ENCODE results near the gene INAFM2. TPM values are rescaled to one million over a fixed set of nuclear protein-coding genes. Genes with fewer than 3 reads are reported as not detected.

INAFM2 gene
- total RNA-seq, 2 experiments from 2014 or later: 6.8 to 7.0 TPM

- TF ChIP-seq CTCF (IDR thresholded peaks at IDR 0.05): no peak
- Histone ChIP-seq H3K27ac (ENCODE audit: low read depth in 1 of 2, low read length in 2 of 2) (no peak overlapping the region), H3K4me3 (ENCODE audit: low read length) (no peak overlapping the region), H3K9me3 (ENCODE audit: control insufficient read depth in 1 of 2, insufficient read depth in 1 of 2, low read length in 2 of 2) (no peaks in the 10 kb centered on the region), H3K27me3 (ENCODE audit: control insufficient read depth in 1 of 2, insufficient read depth in 2 of 2, low read length in 2 of 2) (no peaks in the 10 kb centered on the region), H3K36me3 (ENCODE audit: insufficient read depth, low read length) (no peaks in the 10 kb centered on the region), H3K4me1 (ENCODE audit: insufficient read depth, low read length) (peaks cover 28% of the 10 kb centered on the region)
- Mint-ChIP-seq H3K27me3 (no peaks in the 10 kb centered on the region), H3K9me3 (no peaks in the 10 kb centered on the region), H3K27ac (no peak overlapping the region), H3K4me1 (ENCODE audit: low read depth) (peaks cover 17% of the 10 kb centered on the region), H3K36me3 (ENCODE audit: low read depth) (no peaks in the 10 kb centered on the region), H3K4me3 (no peak overlapping the region)
- DNase-seq: no peak
- no peak for ATAC-seq (ENCODE audit: poor library complexity)
- ChIA-PET POLR2A (no interaction called here), CTCF (interaction anchor here (0.6 to 5.0 kb wide), 2 partner anchors 26 to 1820 kb away, joined by 3 to 23 read pairs; no protein-coding TSS in a partner anchor)
- intact Hi-C loops (cut with DNase I, micrococcal nuclease): loop anchor here in 1 of 2 experiments (2.0 kb wide), 1 partner anchor 51 kb away; no protein-coding TSS in a partner anchor
Observed at GRCh38 chr15:40369971-40370370, 46.5 kb downstream of the INAFM2 start.

- Mint-ChIP-seq H3K36me3 (ENCODE audit: low read depth) (no peaks in the 10 kb centered on the region), H3K27me3 (no peaks in the 10 kb centered on the region), H3K4me1 (ENCODE audit: low read depth) (peaks cover 5% of the 10 kb centered on the region), H3K9me3 (no peaks in the 10 kb centered on the region), H3K27ac (no peak overlapping the region), H3K4me3 (no peak overlapping the region)
- no peak overlapping the region for H3K27ac ChIP-seq (ENCODE audit: low read depth in 1 of 2, low read length in 2 of 2)
- intact Hi-C loops (cut with DNase I, micrococcal nuclease): no loop called here
- H3K4me3 ChIP-seq (ENCODE audit: low read length): no peak overlapping the region
- H3K9me3 ChIP-seq (ENCODE audit: control insufficient read depth in 1 of 2, insufficient read depth in 1 of 2, low read length in 2 of 2): no peaks in the 10 kb centered on the region
- peaks cover 6% of the 10 kb centered on the region for H3K4me1 ChIP-seq (ENCODE audit: insufficient read depth, low read length)
- CTCF ChIA-PET: interaction anchor here (1.8 kb wide), 1 partner anchor 28 kb away, joined by 7 read pairs; no protein-coding TSS in a partner anchor
- POLR2A ChIA-PET: no interaction called here
- no peak for DNase-seq
- no peak for ATAC-seq (ENCODE audit: poor library complexity)
- no peaks in the 10 kb centered on the region for H3K27me3 ChIP-seq (ENCODE audit: control insufficient read depth in 1 of 2, insufficient read depth in 2 of 2, low read length in 2 of 2)
- H3K36me3 ChIP-seq (ENCODE audit: insufficient read depth, low read length): no peaks in the 10 kb centered on the region
- TF ChIP-seq CTCF (IDR thresholded peaks at IDR 0.05): no peak
Observed at GRCh38 chr15:40372981-40373380, 49.5 kb downstream of the INAFM2 start.

Other genes with a start within 250 kb of the INAFM2 start
- gene BMF, start 214.8 kb upstream of the INAFM2 start, total RNA-seq: 10 to 100 TPM; 13.5 to 13.9 TPM
- gene BUB1B, start 162.6 kb upstream of the INAFM2 start, total RNA-seq: 1 to 10 TPM; 1.4 to 2.4 TPM
- under 1 TPM; 0.34 to 0.36 TPM for gene PAK6, start 84.6 kb upstream of the INAFM2 start, total RNA-seq
- not detected for gene ANKRD63, start 40.6 kb upstream of the INAFM2 start, total RNA-seq
- 100 to 1,000 TPM; 206 to 222 TPM for gene PLCB2, start 15.8 kb upstream of the INAFM2 start, total RNA-seq
- 1 to 10 TPM; 1.0 to 1.5 TPM for gene CCDC9B, start 17.2 kb downstream of the INAFM2 start, total RNA-seq
- gene PHGR1, start 27.3 kb downstream of the INAFM2 start, total RNA-seq: not detected
- under 1 TPM; 0.03 to 0.06 TPM for gene DISP2, start 34.5 kb downstream of the INAFM2 start, total RNA-seq
- 1 to 10 TPM; 2.8 to 3.0 TPM for gene KNSTRN, start 59.0 kb downstream of the INAFM2 start, total RNA-seq
- gene IVD, start 82.1 kb downstream of the INAFM2 start, total RNA-seq: 10 to 100 TPM; 30.7 to 31.9 TPM
- gene BAHD1, start 117.3 kb downstream of the INAFM2 start, total RNA-seq: 10 to 100 TPM; 20.3 to 21.5 TPM
- 1 to 10 TPM; 4.6 to 5.1 TPM for gene CHST14, start 147.3 kb downstream of the INAFM2 start, total RNA-seq
- 10 to 100 TPM; 20.9 to 21.3 TPM for gene CCDC32, start 241.3 kb downstream of the INAFM2 start, total RNA-seq
- gene RPUSD2, start 245.6 kb downstream of the INAFM2 start, total RNA-seq: 10 to 100 TPM; 18.8 to 21.0 TPM